Measurements from ENCODE around the gene UBAC2. TPM values are rescaled to one million over a fixed set of nuclear protein-coding genes. Genes with fewer than 3 reads are reported as not detected.

UBAC2 gene
- total and polyA plus RNA-seq, 2 donors (not counting 3 experiments of a cell fraction or from before 2014, with no cell fraction given): 45.7 to 54.4 TPM

GRCh38 chr13:99399623-99399974, 198.9 kb downstream of the UBAC2 start:
- H3K79me2 ChIP-seq (ENCODE audit: control insufficient read depth, insufficient read depth, low read length): no peaks in the 10 kb centered on the region
- no peak overlapping the region for H3K4me3 ChIP-seq (replicated peaks in 1 of 3; ENCODE audit: insufficient read depth in 1 of 3, low read depth in 1 of 3, low read length in 3 of 3)
- no peak overlapping the region for H3K27ac ChIP-seq (ENCODE audit: insufficient read depth, low read depth, low read length)
- no peaks in the 10 kb centered on the region for H3K9me1 ChIP-seq (replicated peaks; ENCODE audit: control insufficient read depth, extremely low read depth, insufficient read depth, low read length)
- H3K9ac ChIP-seq (replicated peaks; ENCODE audit: extremely low read depth, insufficient read depth, low read length): no peak overlapping the region
- TF ChIP-seq EZH2 (IDR thresholded peaks at IDR 0.05; ENCODE audit: borderline replicate concordance, low read depth, low read length, severe bottlenecking) (no peak), CTCF (IDR thresholded peaks at IDR 0.05; ENCODE audit: extremely low read depth in 1 of 2, insufficient read depth in 1 of 2, low read depth in 1 of 2, low read length in 2 of 2) (no peak), FOS (IDR thresholded peaks at IDR 0.05; ENCODE audit: borderline replicate concordance, insufficient read depth, low read length) (no peak), MYC (IDR thresholded peaks at IDR 0.05; ENCODE audit: low read depth, low read length) (no peak), JUN (IDR thresholded peaks at IDR 0.05; ENCODE audit: borderline replicate concordance, insufficient read depth, insufficient read length, low read depth) (no peak)
- H4K20me1 ChIP-seq (replicated peaks; ENCODE audit: control insufficient read depth, extremely low read depth, insufficient read depth, low read length): no peaks in the 10 kb centered on the region
- CTCF ChIA-PET: no interaction called here
- intact Hi-C loops (cut with micrococcal nuclease) (no loop called here), dilution Hi-C loops (cut with MboI; ENCODE audit: extremely low pct_ligation_motif_present, low sequenced_read_pairs) (no loop called here)
- no peaks in the 10 kb centered on the region for H3K4me1 ChIP-seq (ENCODE audit: control insufficient read depth, extremely low read depth, insufficient read depth, low read length)
- no peaks in the 10 kb centered on the region for H3K36me3 ChIP-seq (ENCODE audit: control insufficient read depth in 2 of 2, extremely low read depth in 1 of 2, insufficient read depth in 2 of 2, low read length in 2 of 2)
- BruUV-seq (replicated peaks): no TSS peak
- no peaks in the 10 kb centered on the region for H3K27me3 ChIP-seq (ENCODE audit: control insufficient read depth in 2 of 2, insufficient read depth in 2 of 2, low read length in 2 of 2)
- FAIRE-seq (no peak), DNase-seq (ENCODE audit: low read depth, low spot score) (no peak)
- no peaks in the 10 kb centered on the region for H3K9me3 ChIP-seq (replicated peaks; ENCODE audit: control insufficient read depth, insufficient read depth, low read length)
- no peak overlapping the region for H2AFZ ChIP-seq (ENCODE audit: low read depth, low read length)
- H3K4me2 ChIP-seq (ENCODE audit: insufficient read depth, low read length): no peak overlapping the region
- POLR2A ChIA-PET: no interaction called here

GRCh38 chr13:99403458-99403971, 202.9 kb downstream of the UBAC2 start:
- Histone ChIP-seq H4K20me1 (replicated peaks; ENCODE audit: control insufficient read depth, extremely low read depth, insufficient read depth, low read length) (no peaks in the 10 kb centered on the region), H2AFZ (ENCODE audit: low read depth, low read length) (no peak overlapping the region), H3K9me1 (replicated peaks; ENCODE audit: control insufficient read depth, extremely low read depth, insufficient read depth, low read length) (no peaks in the 10 kb centered on the region), H3K27ac (ENCODE audit: insufficient read depth, low read depth, low read length) (no peak overlapping the region), H3K4me1 (ENCODE audit: control insufficient read depth, extremely low read depth, insufficient read depth, low read length) (no peaks in the 10 kb centered on the region), H3K36me3 (ENCODE audit: control insufficient read depth in 2 of 2, extremely low read depth in 1 of 2, insufficient read depth in 2 of 2, low read length in 2 of 2) (no peaks in the 10 kb centered on the region), H3K27me3 (ENCODE audit: control insufficient read depth in 2 of 2, insufficient read depth in 2 of 2, low read length in 2 of 2) (no peaks in the 10 kb centered on the region), H3K79me2 (ENCODE audit: control insufficient read depth, insufficient read depth, low read length) (no peaks in the 10 kb centered on the region), H3K4me2 (ENCODE audit: insufficient read depth, low read length) (no peak overlapping the region), H3K4me3 (replicated peaks in 1 of 3; ENCODE audit: insufficient read depth in 1 of 3, low read depth in 1 of 3, low read length in 3 of 3) (no peak overlapping the region), H3K9ac (replicated peaks; ENCODE audit: extremely low read depth, insufficient read depth, low read length) (no peak overlapping the region), H3K9me3 (replicated peaks; ENCODE audit: control insufficient read depth, insufficient read depth, low read length) (no peaks in the 10 kb centered on the region)
- FAIRE-seq (no peak), DNase-seq (ENCODE audit: low read depth, low spot score) (no peak)
- TF ChIP-seq, protein P1, sequence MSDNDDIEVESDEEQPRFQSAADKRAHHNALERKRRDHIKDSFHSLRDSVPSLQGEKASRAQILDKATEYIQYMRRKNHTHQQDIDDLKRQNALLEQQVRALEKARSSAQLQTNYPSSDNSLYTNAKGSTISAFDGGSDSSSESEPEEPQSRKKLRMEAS (IDR thresholded peaks at IDR 0.05; ENCODE audit: insufficient read depth, insufficient read length): no peak
- TF ChIP-seq FOS (IDR thresholded peaks at IDR 0.05; ENCODE audit: borderline replicate concordance, insufficient read depth, low read length): no peak
- TF ChIP-seq POLR2A (IDR thresholded peaks at IDR 0.05; ENCODE audit: low read depth, low read length): no peak
- BruUV-seq (replicated peaks): no TSS peak
- intact Hi-C loops (cut with micrococcal nuclease): no loop called here
- POLR2A ChIA-PET: no interaction called here
- CTCF ChIA-PET: no interaction called here
- dilution Hi-C loops (cut with MboI; ENCODE audit: extremely low pct_ligation_motif_present, low sequenced_read_pairs): no loop called here
